Transverse colon (tissue), 4 donors: ENCODE measurements around the gene ABCB4. TPM values are rescaled to one million over a fixed set of nuclear protein-coding genes. Genes with fewer than 3 reads are reported as not detected.

Experiments
- DNase-seq: peaks from one replicate; pipeline ENCODE4 v3.0.0-alpha.2; 2019
- H3K27ac ChIP-seq, 4 donors: fragments of 200-600 bp; sonication (generic); 2 replicates each; pipeline ENCODE4 v1.5.1; 2016 to 2018; ENCODE audit warnings: inconsistent platforms in 4 of 4
- H3K27me3 ChIP-seq: fragments of 200-600 bp; sonication (generic); 2 replicates; pipeline ENCODE4 v1.5.1; 2017; ENCODE audit warnings: inconsistent platforms
- H3K36me3 ChIP-seq, 4 donors: fragments of 200-600 bp; sonication (generic); 2 replicates each; pipeline ENCODE4 v1.5.1; 2017 to 2019; ENCODE audit warnings: inconsistent platforms in 4 of 4
- H3K4me1 ChIP-seq, 4 donors: fragments of 200-600 bp; sonication (generic); 2 replicates each; pipeline ENCODE4 v1.5.1; 2017 to 2020; ENCODE audit warnings: inconsistent platforms in 4 of 4
- H3K4me3 ChIP-seq, 4 donors: fragments of 200-600 bp; sonication (generic); 1 replicate in 1 of 4; 2 replicates in 3 of 4; pipeline versions ENCODE4 v1.5.1 to v1.6.1; 2017 to 2019; ENCODE audit warnings: inconsistent platforms in 4 of 4
- H3K9me3 ChIP-seq, 2 donors: fragments of 200-600 bp; sonication (generic); 2 replicates each; pipeline ENCODE4 v1.5.1; 2017 to 2019; ENCODE audit warnings: inconsistent platforms in 2 of 2
- CTCF ChIP-seq, 5 experiments: fragments of 200-600 bp in 3 of 5; fragments of 450-650 bp in 2 of 5; sonication (generic) in 3 of 5; IDR thresholded peaks; 1 replicate in 2 of 5; 2 replicates in 3 of 5; pipeline ENCODE4 v1.5.1; 2016 to 2017; ENCODE audit warnings: antibody characterized with exemption in 5 of 5, inconsistent platforms in 3 of 5, mild to moderate bottlenecking in 2 of 5, moderate library complexity in 1 of 5
- EP300 ChIP-seq: sonication (generic); formaldehyde crosslinking; IDR thresholded peaks from one replicate; pipeline ENCODE4 v1.6.1; 2017; ENCODE audit warnings: antibody characterized with exemption, low read depth
- POLR2A ChIP-seq: fragments of 450-650 bp; IDR thresholded peaks from one replicate; pipeline ENCODE4 v1.6.1; 2016; ENCODE audit warnings: antibody characterized with exemption, mild to moderate bottlenecking, moderate library complexity
- POLR2AphosphoS5 ChIP-seq, 3 donors: sonication (generic); formaldehyde crosslinking; IDR thresholded peaks; one replicate each; pipeline ENCODE4 v1.6.1; 2016; ENCODE audit warnings: antibody characterized with exemption in 3 of 3
- WGBS, 2 donors: methylation state at CpG; one replicate each; pipeline ENCODE4 v1.1.5; 2018; ENCODE audit warnings: low coverage in 1 of 2; 5-methylcytosine and 5-hydroxymethylcytosine counted together
- in situ Hi-C, 4 donors: fragments of 200-750 bp; cut with MboI; loops; one replicate each; pipeline versions ENCODE4 v1.15.0 to v1.15.1; 2017; ENCODE audit warnings: low sequenced_read_pairs in 3 of 4, low pct_ligation_motif_present in 1 of 4, low pct_unique_long_range_greater_than_20kb in 1 of 4
- intact Hi-C: fragments of 100-400 bp; cut with DNase I; formaldehyde crosslinking; loops from one replicate; pipeline ENCODE4 v1.15.1; 2023; ENCODE audit warnings: low total_unique reads
- total RNA-seq, 4 donors: library from RNA; depleted of rRNA; stranded (reverse); fragments of >200 nt; gene quantifications; one replicate each; pipeline ENCODE4 v1.1.0, GENCODE V29; 2016

ABCB4 gene
- total RNA-seq, 4 donors from 2014 or later: 1.1 to 16.1 (median 2.5) TPM; not detected in 1

GRCh38 chr7:87435546-87435945 lies 39.9 kb downstream of the ABCB4 start:
- in situ Hi-C loops: no loop called here
- no peaks in the 10 kb centered on the region for H3K4me1 ChIP-seq
- H3K27ac ChIP-seq: no peak overlapping the region
- no peak for TF ChIP-seq POLR2AphosphoS5 (IDR thresholded peaks at IDR 0.05)
- no peak for TF ChIP-seq CTCF (IDR thresholded peaks at IDR 0.05)
- no peak for TF ChIP-seq POLR2A
- no peak for TF ChIP-seq EP300
- H3K27me3 ChIP-seq: no peaks in the 10 kb centered on the region
- no peaks in the 10 kb centered on the region for H3K9me3 ChIP-seq
- H3K4me3 ChIP-seq: no peak overlapping the region
- H3K36me3 ChIP-seq: no peaks in the 10 kb centered on the region
- no peak for DNase-seq
- intact Hi-C loops: no loop called here

- in situ Hi-C loops: no loop called here
Observed at GRCh38 chr7:87432536-87432935, 42.9 kb downstream of the ABCB4 start.

GRCh38 chr7:87427288-87427687 lies 48.2 kb downstream of the ABCB4 start:
- DNase-seq: no peak
- no peaks in the 10 kb centered on the region for H3K36me3 ChIP-seq
- intact Hi-C loops (no loop called here), in situ Hi-C loops (no loop called here)
- WGBS, 2 donors: 80 to 91% methylated on average over 1 to 3 of the region's 3 CpGs
- H3K4me1 ChIP-seq: no peaks in the 10 kb centered on the region
- no peak overlapping the region for H3K4me3 ChIP-seq
- H3K9me3 ChIP-seq: no peaks in the 10 kb centered on the region
- H3K27me3 ChIP-seq: no peaks in the 10 kb centered on the region
- no peak overlapping the region for H3K27ac ChIP-seq
- TF ChIP-seq EP300: no peak
- no peak for TF ChIP-seq POLR2A
- TF ChIP-seq CTCF (IDR thresholded peaks at IDR 0.05): no peak
- TF ChIP-seq POLR2AphosphoS5 (IDR thresholded peaks at IDR 0.05): no peak

More at GRCh38 chr7:87432536-87432935, 42.9 kb downstream of the ABCB4 start:
- Histone ChIP-seq H3K4me3 (no peak overlapping the region), H3K27ac (no peak overlapping the region), H3K9me3 (no peaks in the 10 kb centered on the region), H3K27me3 (no peaks in the 10 kb centered on the region), H3K36me3 (no peaks in the 10 kb centered on the region), H3K4me1 (no peaks in the 10 kb centered on the region)
- DNase-seq: no peak
- no peak for TF ChIP-seq CTCF (IDR thresholded peaks at IDR 0.05)
- TF ChIP-seq POLR2A: no peak
- TF ChIP-seq POLR2AphosphoS5 (IDR thresholded peaks at IDR 0.05): no peak
- no peak for TF ChIP-seq EP300
- intact Hi-C loops: no loop called here
- 90 to 100% methylated on average over 2 of the region's 2 CpGs for WGBS, 2 donors

- no peaks in the 10 kb centered on the region for H3K4me1 ChIP-seq
- DNase-seq: no peak
- H3K36me3 ChIP-seq: no peaks in the 10 kb centered on the region
- intact Hi-C loops: no loop called here
- no peak overlapping the region for H3K27ac ChIP-seq
- H3K27me3 ChIP-seq: no peaks in the 10 kb centered on the region
- in situ Hi-C loops: no loop called here
- TF ChIP-seq POLR2AphosphoS5 (IDR thresholded peaks at IDR 0.05) (no peak), POLR2A (no peak), EP300 (no peak), CTCF (IDR thresholded peaks at IDR 0.05) (no peak)
- 78 to 84% methylated on average over 3 of the region's 3 CpGs for WGBS, 2 donors
- no peak overlapping the region for H3K4me3 ChIP-seq
- no peaks in the 10 kb centered on the region for H3K9me3 ChIP-seq
Observed at GRCh38 chr7:87426160-87426559, 49.3 kb downstream of the ABCB4 start.
